ENCODE results near the gene LRP1B.

DNA sequence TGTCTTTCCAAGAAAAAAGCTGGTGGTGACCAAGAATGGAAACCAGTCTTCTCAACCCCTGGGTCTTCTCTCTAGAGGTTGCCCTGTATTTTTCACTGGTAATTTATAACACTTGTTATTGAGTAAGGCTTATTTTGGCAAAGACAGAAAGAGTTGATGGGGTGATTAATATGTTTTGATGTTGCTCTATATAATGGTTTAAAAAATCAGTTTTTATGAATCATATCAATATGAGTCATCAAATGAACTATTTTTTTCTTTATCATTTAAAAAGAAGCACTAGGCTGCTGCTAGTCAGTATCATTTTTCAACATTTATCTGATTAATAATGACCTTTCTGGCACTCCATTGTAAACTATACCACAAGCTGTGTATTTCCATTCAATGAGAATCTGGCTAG, 1142.2 kb downstream of the LRP1B start:
- TF ChIP-seq, protein P1, sequence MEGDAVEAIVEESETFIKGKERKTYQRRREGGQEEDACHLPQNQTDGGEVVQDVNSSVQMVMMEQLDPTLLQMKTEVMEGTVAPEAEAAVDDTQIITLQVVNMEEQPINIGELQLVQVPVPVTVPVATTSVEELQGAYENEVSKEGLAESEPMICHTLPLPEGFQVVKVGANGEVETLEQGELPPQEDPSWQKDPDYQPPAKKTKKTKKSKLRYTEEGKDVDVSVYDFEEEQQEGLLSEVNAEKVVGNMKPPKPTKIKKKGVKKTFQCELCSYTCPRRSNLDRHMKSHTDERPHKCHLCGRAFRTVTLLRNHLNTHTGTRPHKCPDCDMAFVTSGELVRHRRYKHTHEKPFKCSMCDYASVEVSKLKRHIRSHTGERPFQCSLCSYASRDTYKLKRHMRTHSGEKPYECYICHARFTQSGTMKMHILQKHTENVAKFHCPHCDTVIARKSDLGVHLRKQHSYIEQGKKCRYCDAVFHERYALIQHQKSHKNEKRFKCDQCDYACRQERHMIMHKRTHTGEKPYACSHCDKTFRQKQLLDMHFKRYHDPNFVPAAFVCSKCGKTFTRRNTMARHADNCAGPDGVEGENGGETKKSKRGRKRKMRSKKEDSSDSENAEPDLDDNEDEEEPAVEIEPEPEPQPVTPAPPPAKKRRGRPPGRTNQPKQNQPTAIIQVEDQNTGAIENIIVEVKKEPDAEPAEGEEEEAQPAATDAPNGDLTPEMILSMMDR (IDR thresholded peaks at IDR 0.05; ENCODE audit: low read length) = no peak
- TF ChIP-seq EZH2 (IDR thresholded peaks at IDR 0.05; ENCODE audit: borderline replicate concordance, low read length) = no peak
